GM21825 (cell line): ENCODE data around the gene IGFN1.
"Not testable (repeated sequence)": the region's sequence is repeated elsewhere in the genome, so short reads cannot be mapped to it uniquely, and the experiment has no call there.

ENCODE experiments used
- ATAC-seq: cut with Tn5 transposase; IDR thresholded peaks from one replicate; pipeline ENCODE4 v1.9.1; 2021; ENCODE audit warnings: mild to moderate bottlenecking, moderate library complexity; ENCODE audit not compliant: unreplicated experiment

IGFN1 gene

GRCh38 chr1:201239646-201240045, 49.0 kb downstream of the IGFN1 start:
- ATAC-seq = not testable (repeated sequence)

- ATAC-seq = no peak
These were observed 49.5 kb downstream of the IGFN1 start for GRCh38 chr1:201240171-201240570.

GRCh38 chr1:201241736-201242135, 51.1 kb downstream of the IGFN1 start:
- no peak for ATAC-seq

GRCh38 chr1:201245082-201245481, 54.5 kb downstream of the IGFN1 start:
- ATAC-seq = no peak

GRCh38 chr1:201248721-201249559, 58.3 kb downstream of the IGFN1 start:
- no peak for ATAC-seq

GRCh38 chr1:201250326-201251011, 59.8 kb downstream of the IGFN1 start:
- ATAC-seq = no peak

GRCh38 chr1:201251411-201251810, 60.8 kb downstream of the IGFN1 start:
- ATAC-seq = no peak

- ATAC-seq = no peak
These were observed 61.3 kb downstream of the IGFN1 start for GRCh38 chr1:201251851-201252430.

- ATAC-seq = no peak
These were observed 62.3 kb downstream of the IGFN1 start for GRCh38 chr1:201252944-201253371.

- ATAC-seq = no peak
These were observed 62.8 kb downstream of the IGFN1 start for GRCh38 chr1:201253411-201253810.

GRCh38 chr1:201253906-201254624, 63.4 kb downstream of the IGFN1 start:
- no peak for ATAC-seq

- ATAC-seq = no peak
These were observed 64.2 kb downstream of the IGFN1 start for GRCh38 chr1:201254625-201255478.

- no peak for ATAC-seq
These were observed 65.1 kb downstream of the IGFN1 start for GRCh38 chr1:201255479-201256362.

- ATAC-seq = not testable (repeated sequence)
These were observed 67.5 kb downstream of the IGFN1 start for GRCh38 chr1:201258132-201258531.

GRCh38 chr1:201258763-201259230, 68.2 kb downstream of the IGFN1 start:
- ATAC-seq = no peak

- ATAC-seq = no peak
These were observed 69.0 kb downstream of the IGFN1 start for GRCh38 chr1:201259476-201260235.

- ATAC-seq = no peak
These were observed 69.6 kb downstream of the IGFN1 start for GRCh38 chr1:201260236-201260590.

GRCh38 chr1:201260648-201261311, 70.2 kb downstream of the IGFN1 start:
- no peak for ATAC-seq
